ENCODE data around the gene SNRPD1.
"Not testable (repeated sequence)": the region's sequence is repeated elsewhere in the genome, so short reads cannot be mapped to it uniquely, and the experiment has no call there.

Gene SNRPD1

DNA sequence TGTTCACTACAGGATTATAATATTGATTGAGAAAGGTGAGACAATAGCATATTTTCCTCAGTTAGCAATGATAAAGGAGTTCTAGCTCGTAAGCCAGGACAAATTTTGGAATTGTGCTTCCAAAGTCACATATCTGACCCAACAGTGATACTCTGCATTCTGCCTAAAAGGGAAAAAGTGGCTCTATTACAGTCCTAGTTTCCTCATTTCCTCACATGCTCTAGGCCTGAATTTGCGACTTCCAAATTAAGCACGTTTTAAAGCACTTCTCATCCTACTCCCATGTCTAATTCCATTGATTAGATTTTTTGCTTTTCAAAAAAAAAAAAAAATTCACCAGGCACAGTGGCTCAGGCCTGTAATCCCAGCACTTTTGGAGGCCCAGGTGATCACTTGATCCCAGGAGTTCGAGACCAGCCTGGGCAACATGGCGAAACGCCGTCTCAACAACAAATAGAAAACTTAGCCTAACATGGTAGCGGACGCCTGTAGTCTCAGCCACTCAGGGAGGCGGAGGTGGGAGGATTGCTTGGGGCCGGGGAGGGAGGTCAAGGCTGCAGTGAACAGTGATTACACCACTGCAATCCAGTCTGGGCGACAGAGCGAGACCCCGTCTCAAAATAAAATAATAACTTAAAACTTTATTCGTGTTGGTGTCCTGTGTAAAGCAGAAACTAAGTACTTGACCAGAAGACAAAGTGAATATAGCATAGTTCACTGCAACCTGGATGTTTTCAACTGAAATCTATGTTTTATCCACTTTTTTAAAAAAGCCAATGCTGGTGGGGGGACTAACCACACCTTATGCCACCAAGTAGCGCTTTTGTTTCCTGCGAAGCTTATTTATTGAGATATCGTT lies 13.2 kb upstream of the SNRPD1 start:
- peak overlapping the region; percentile 79 to 97 (median 87) for H3K9ac ChIP-seq
- peak overlapping the region; percentile 86 to 98 (median 92) for H3K4me3 ChIP-seq
- H3K36me3 ChIP-seq: peaks cover 13 to 26% (median 21%) of the 10 kb centered on the region in 11 experiments; a peak in 21 of 22 replicates
- peaks cover 2 to 21% (median 18%) of the 10 kb centered on the region in 11 experiments; a peak in 20 of 22 replicates for H3K9me3 ChIP-seq (replicated peaks in 1 of 11)
- peak overlapping the region; percentile 78 to 97 (median 91); a peak in 21 of 22 replicates for H3K27ac ChIP-seq
- TF ChIP-seq Cebpa-rat (IDR thresholded peaks at IDR 0.05): no peak
- H3K4me1 ChIP-seq: peaks cover 29 to 52% (median 40%) of the 10 kb centered on the region in 10 experiments
- H3K4me2 ChIP-seq: peak overlapping the region; percentile 77 to 97 (median 92)
- peaks cover 4 to 37% (median 27%) of the 10 kb centered on the region in 11 experiments; a peak in 13 of 22 replicates for H4K20me1 ChIP-seq
- H3K27me3 ChIP-seq: no peaks in the 10 kb centered on the region

DNA sequence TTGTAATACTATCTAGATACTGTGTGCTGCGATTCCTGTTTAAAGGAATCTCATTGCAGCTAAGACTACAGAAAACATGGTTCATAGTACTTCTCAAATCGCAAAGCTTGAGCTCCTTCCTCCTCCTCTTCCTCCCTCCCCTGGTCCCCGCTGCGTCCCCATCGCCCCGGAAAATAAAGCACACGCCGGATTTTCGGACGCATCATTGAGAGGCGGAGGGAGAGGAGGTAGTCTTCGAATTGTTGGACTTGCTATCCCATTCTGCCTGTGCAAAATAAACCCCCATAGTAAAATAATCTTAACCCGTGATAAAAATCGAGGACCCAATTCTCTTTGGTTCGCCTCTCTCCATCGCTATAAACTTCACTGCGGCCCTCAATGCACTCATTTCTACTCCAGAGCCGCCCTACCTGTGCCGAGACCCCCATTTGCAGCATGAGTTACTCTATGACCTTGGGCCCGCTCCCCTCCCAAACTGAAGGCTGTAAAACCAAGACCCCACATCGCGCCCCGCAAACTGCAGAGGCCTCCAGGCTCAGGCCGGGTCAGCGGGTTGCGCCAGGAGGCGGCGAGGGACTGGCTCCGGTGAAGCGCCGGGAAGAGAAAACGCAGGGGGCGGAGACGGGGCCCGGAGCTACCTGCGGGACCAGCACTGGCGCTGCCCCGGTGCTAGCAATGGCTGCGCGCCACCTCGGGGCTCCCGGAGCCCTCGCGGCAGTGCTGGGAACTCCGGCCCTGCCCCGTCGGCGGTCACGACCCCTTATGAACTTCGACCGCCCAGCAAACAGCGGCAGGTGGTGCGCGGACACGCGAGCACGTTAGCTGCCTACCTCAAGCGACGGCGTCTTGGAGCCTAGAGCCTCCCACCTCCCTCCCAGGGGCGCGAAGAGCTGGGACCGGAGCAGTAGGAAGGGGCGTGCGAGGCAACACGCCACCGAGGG lies 12.3 kb upstream of the SNRPD1 start:
- Histone ChIP-seq H3K4me2 (peak overlapping the region; percentile 77 to 97 (median 92)), H4K20me1 (peaks cover 4 to 37% (median 27%) of the 10 kb centered on the region in 11 experiments; a peak in 13 of 22 replicates), H3K27ac (peak overlapping the region; percentile 78 to 97 (median 91)), H3K4me3 (peak overlapping the region; percentile 86 to 98 (median 92)), H3K9me3 (replicated peaks in 1 of 11) (peaks cover 0 to 12% (median 9%) of the 10 kb centered on the region in 11 experiments; a peak in 15 of 22 replicates), H3K36me3 (peaks cover 5 to 17% (median 13%) of the 10 kb centered on the region in 11 experiments; a peak in 15 of 22 replicates), H3K27me3 (no peaks in the 10 kb centered on the region), H3K9ac (peak overlapping the region; percentile 79 to 97 (median 87)), H3K4me1 (peaks cover 29 to 53% (median 40%) of the 10 kb centered on the region in 10 experiments)
- no peak for TF ChIP-seq Cebpa-rat (IDR thresholded peaks at IDR 0.05)

DNA sequence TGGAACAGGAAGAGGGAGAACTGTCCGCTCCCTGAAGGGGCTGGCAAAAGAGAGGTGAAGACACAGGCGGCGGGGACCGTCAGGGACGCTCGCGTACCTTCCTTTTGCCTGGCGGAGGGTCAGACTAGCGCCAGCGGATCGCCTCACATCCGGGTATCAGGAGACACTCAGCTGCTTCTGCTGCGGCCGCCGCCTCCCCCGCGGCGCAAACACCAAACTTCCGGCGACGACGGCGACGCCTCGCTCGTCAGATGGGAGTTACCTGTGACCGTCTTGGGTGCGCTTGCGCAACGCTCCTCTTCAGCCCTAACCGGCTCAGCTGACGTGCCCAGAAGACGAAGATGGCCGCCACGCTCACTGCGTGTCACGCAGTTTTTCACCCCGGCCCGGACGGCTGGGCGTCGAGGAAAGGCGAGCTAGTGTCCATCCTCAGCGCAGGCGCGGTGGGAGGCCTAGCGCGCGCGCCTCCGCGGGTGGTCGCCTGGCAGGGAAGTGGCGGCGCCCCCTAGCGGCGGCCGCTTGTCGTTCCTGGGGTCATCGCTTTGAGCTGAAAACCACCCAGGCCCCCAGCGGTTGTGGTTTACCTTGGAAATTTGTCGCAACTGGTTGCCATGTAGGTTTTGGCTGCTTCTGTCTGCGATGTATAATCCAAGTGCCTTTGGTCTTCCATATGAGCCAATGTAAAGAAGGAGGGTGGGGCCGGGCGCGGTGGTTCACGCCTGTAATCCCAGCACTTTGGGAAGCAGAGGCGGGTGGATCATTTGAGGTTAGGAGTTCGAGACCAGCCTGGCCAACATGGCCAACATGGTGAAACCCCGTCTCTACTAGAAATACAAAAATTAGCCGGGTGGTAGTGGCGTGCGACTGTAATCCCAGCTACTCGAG lies 11.3 kb upstream of the SNRPD1 start, which contains the start of gene ESCO1:
ESCO1 (minus strand) TSS at position 179 of the 885 bp plus-strand sequence. CDS start 25,861 bp downstream, outside the sequence.
- Histone ChIP-seq H3K4me1 (peaks cover 29 to 63% (median 40%) of the 10 kb centered on the region in 10 experiments), H3K4me3 (peak within 1 kb of the TSS; percentile 86 to 98 (median 92)), H4K20me1 (peaks cover 4 to 37% (median 24%) of the 10 kb centered on the region in 11 experiments; a peak in 13 of 22 replicates), H3K27ac (peak within 1 kb of the TSS; percentile 78 to 97 (median 91)), H3K9me3 (replicated peaks in 1 of 11) (peaks cover 0 to 3% (median 0%) of the 10 kb centered on the region in 11 experiments; a peak in 3 of 22 replicates), H3K9ac (peak within 1 kb of the TSS; percentile 79 to 97 (median 87)), H3K27me3 (no peaks in the 10 kb centered on the region), H3K4me2 (peak within 1 kb of the TSS; percentile 77 to 97 (median 92)), H3K36me3 (peaks cover 0 to 9% (median 5%) of the 10 kb centered on the region in 11 experiments; a peak in 7 of 22 replicates)
- peak; percentile 77 to 97 (median 92) for TF ChIP-seq Cebpa-rat (IDR thresholded peaks at IDR 0.05)

DNA sequence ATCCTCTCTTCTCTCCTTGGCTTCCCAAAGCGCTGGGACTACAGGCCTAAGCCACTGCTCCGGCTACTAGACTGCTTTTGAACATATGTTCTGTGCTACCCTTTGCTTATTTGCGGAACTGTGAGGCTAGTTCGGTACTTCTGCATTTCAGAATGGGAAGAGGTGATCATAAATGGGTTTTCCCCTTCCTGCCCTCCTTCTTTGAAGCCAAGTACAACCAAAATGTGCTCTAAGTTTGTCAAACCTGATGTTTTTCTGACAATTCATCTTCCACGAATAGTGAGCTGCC lies 9.9 kb upstream of the SNRPD1 start:
- Histone ChIP-seq H3K36me3 (no peaks in the 10 kb centered on the region), H4K20me1 (peaks cover 4 to 25% (median 14%) of the 10 kb centered on the region in 11 experiments; a peak in 11 of 22 replicates), H3K4me3 (no peak overlapping the region), H3K9me3 (replicated peaks in 1 of 11) (no peaks in the 10 kb centered on the region), H3K4me2 (peak overlapping the region in 8 of 11 experiments; percentile 4 to 95 (median 57); a peak in 13 of 22 replicates), H3K27ac (peak overlapping the region in 4 of 11 experiments; percentile 12 to 96 (median 40); a peak in 5 of 22 replicates), H3K9ac (peak overlapping the region in 2 of 11 experiments; percentile 6 to 10; a peak in 1 of 22 replicates), H3K27me3 (no peaks in the 10 kb centered on the region), H3K4me1 (peaks cover 27 to 53% (median 36%) of the 10 kb centered on the region in 10 experiments)
- TF ChIP-seq Cebpa-rat (IDR thresholded peaks at IDR 0.05): no peak

DNA sequence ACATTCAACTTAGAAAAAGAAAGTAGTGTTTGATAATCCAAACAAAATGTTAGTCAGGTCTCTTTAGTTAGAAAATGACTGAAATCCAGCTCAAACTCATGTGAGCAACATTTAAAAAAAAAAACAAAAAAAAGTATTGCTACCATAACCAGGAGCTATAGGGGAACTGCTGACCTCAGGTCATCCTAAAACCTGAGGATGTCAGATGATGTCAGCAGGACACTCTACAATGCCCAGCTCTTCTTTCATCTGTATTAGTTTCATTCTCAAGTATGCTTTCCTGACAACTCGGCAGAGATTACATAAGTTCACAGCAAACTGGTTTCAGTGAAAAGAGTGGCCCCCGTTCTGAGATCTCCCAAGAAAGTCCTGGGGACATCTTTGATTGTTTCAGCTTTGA lies 7.4 kb upstream of the SNRPD1 start:
- no peaks in the 10 kb centered on the region for H3K27me3 ChIP-seq
- H3K27ac ChIP-seq: no peak overlapping the region
- H3K4me2 ChIP-seq: no peak overlapping the region
- H3K9me3 ChIP-seq (replicated peaks in 1 of 11): no peaks in the 10 kb centered on the region
- H3K36me3 ChIP-seq: no peaks in the 10 kb centered on the region
- H3K9ac ChIP-seq: no peak overlapping the region
- H3K4me1 ChIP-seq: peaks cover 6 to 35% (median 16%) of the 10 kb centered on the region in 10 experiments; a peak in 13 of 20 replicates
- H4K20me1 ChIP-seq: peaks cover 0 to 3% (median 0%) of the 10 kb centered on the region in 11 experiments; a peak in 2 of 22 replicates
- no peak for TF ChIP-seq Cebpa-rat (IDR thresholded peaks at IDR 0.05)
- no peak overlapping the region for H3K4me3 ChIP-seq

DNA sequence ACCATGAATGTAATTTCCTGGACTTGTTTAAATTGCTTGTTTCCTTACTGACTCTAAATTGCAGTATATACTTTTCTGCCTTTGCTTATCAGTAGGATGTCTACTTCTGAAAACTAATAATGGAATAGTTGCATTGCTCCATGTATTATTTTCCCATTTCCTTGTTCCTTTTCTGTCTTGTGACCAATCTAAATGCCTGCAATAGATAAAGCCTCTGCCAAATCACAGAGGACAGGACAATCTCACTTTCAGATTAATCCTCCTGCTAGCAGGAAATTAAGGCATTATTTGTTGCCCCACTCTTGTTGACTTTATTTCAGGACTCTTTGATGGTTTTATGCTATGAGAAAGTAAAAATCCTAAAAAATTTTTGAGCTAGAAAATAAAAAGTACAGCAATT lies 6.9 kb upstream of the SNRPD1 start:
- Histone ChIP-seq H3K4me3 (no peak overlapping the region), H3K27ac (no peak overlapping the region), H3K9me3 (replicated peaks in 1 of 11) (no peaks in the 10 kb centered on the region), H3K4me1 (peaks cover 6 to 35% (median 16%) of the 10 kb centered on the region in 10 experiments; a peak in 13 of 20 replicates), H3K4me2 (peak overlapping the region in 2 of 11 experiments; percentile 23 to 33; a peak in 1 of 22 replicates), H3K27me3 (no peaks in the 10 kb centered on the region), H4K20me1 (no peaks in the 10 kb centered on the region), H3K36me3 (no peaks in the 10 kb centered on the region), H3K9ac (no peak overlapping the region)
- TF ChIP-seq Cebpa-rat (IDR thresholded peaks at IDR 0.05): no peak

DNA sequence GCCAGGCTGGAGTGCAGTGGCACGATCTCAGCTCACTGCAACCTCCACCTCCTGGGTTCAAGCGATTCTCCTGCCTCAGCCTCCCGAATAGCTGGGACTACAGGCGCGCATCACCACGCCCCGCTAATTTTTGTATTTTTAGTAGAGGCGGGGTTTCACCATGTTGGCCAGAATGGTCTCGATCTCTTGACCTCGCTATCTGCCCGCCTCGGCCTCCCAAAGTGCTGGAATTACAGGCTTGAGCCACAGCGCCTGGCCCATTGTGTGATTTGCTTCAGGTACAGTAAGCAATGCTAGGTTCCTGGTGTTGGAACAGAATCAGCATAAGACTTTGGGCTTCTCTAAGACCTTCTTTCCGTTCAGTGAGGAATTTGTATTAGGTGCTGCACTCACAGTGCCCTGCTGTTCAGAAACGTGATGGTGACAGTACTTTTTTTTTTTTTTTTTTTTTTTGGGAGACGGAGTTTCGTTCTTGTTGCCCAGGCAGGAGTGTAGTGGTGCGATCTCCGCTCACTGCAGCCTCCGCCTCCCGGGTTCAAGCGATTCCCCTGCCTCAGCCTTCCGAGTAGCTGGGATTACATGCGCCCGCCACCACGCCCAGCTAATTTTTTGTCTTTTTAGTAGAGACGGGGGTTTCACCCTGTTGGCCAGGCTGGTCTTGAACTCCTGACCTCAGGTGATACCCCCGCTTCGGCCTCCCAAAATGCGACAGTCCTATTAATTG lies 551 bp upstream of the SNRPD1 start:
- peak overlapping the region; percentile 30 to 94 (median 51); a peak in 18 of 22 replicates for H3K4me2 ChIP-seq
- H3K4me3 ChIP-seq: peak overlapping the region; percentile 68 to 85 (median 78)
- peak overlapping the region; percentile 86 to 99 (median 95); a peak in 21 of 22 replicates for H3K9ac ChIP-seq
- H3K27ac ChIP-seq: peak overlapping the region; percentile 84 to 99 (median 97); a peak in 21 of 22 replicates
- H3K9me3 ChIP-seq (replicated peaks in 1 of 11): peaks cover 0 to 38% (median 19%) of the 10 kb centered on the region in 11 experiments; a peak in 14 of 22 replicates
- H3K36me3 ChIP-seq: peaks cover 4 to 35% (median 29%) of the 10 kb centered on the region in 11 experiments; a peak in 21 of 22 replicates
- H3K4me1 ChIP-seq: peaks cover 14 to 24% (median 19%) of the 10 kb centered on the region in 10 experiments
- H4K20me1 ChIP-seq: peaks cover 0 to 36% (median 24%) of the 10 kb centered on the region in 11 experiments; a peak in 19 of 22 replicates
- H3K27me3 ChIP-seq: not testable (repeated sequence)

DNA sequence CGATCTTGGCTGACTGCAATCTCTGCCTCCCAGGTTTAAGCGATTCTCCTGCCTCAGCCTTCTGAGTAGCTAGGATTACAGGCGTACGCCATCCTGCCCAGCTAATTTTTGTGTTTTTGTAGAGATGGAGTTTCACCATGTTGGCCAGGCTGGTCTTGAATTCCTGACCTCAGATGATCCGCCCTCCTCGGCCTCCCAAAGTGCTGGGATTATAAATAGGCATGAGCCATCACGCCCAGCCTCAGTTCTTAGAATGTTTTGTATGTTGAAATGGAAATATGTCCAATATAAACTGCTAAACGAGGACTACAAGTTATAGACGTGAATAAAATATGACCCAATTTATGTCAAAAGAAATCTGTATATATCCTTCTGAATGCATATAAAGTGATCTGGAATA lies 9.5 kb downstream of the SNRPD1 start:
- not testable (repeated sequence) for H3K4me3 ChIP-seq; H3K9me3 ChIP-seq (replicated peaks in 1 of 11); H3K27ac ChIP-seq; H3K4me1 ChIP-seq; H3K27me3 ChIP-seq; H3K9ac ChIP-seq; H3K4me2 ChIP-seq
- peaks cover 49 to 100% (median 100%) of the 10 kb centered on the region in 11 experiments; a peak in 21 of 22 replicates for H4K20me1 ChIP-seq
- H3K36me3 ChIP-seq: peaks cover 75 to 100% (median 98%) of the 10 kb centered on the region in 11 experiments
